ENCODE results near the gene HMGCLL1.

DNA sequence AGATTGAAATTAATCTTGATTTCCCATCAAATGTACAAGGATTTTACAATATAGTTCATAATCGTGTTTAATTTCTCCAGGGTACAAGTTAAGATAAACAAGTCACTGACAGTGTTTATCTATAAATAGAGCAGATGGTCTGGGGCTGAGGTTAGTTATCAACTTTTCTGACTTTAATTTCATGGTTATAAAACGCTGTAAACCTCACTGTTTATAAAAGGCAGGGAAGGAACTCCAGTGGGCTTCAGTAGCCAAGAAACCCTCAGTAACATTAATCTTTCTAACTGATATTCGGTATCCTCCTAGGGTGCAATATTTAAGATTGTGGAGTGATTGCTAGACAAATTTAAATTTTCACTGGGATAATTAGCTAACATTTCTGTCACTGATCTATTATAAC is 183.1 kb downstream of the HMGCLL1 start:
- TF ChIP-seq, protein P1, sequence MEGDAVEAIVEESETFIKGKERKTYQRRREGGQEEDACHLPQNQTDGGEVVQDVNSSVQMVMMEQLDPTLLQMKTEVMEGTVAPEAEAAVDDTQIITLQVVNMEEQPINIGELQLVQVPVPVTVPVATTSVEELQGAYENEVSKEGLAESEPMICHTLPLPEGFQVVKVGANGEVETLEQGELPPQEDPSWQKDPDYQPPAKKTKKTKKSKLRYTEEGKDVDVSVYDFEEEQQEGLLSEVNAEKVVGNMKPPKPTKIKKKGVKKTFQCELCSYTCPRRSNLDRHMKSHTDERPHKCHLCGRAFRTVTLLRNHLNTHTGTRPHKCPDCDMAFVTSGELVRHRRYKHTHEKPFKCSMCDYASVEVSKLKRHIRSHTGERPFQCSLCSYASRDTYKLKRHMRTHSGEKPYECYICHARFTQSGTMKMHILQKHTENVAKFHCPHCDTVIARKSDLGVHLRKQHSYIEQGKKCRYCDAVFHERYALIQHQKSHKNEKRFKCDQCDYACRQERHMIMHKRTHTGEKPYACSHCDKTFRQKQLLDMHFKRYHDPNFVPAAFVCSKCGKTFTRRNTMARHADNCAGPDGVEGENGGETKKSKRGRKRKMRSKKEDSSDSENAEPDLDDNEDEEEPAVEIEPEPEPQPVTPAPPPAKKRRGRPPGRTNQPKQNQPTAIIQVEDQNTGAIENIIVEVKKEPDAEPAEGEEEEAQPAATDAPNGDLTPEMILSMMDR (IDR thresholded peaks at IDR 0.05), result no peak
- no peak for TF ChIP-seq ZFX (IDR thresholded peaks at IDR 0.05; ENCODE audit: borderline replicate concordance)

All from 22Rv1 (cell line).